DMS 273 (cell line): ENCODE results near the gene LCTL.
A peak's percentile ranks its signal among the peaks of the same experiment; 100 is the strongest.
"Not testable (repeated sequence)": the region's sequence is repeated elsewhere in the genome, so short reads cannot be mapped to it uniquely, and the experiment has no call there.

ENCODE experiments used
- DNase-seq: peaks from one replicate; lab custom pipeline; 2025; ENCODE audit not compliant: unreplicated experiment; lab: John Stamatoyannopoulos, UW

The LCTL gene

DNA sequence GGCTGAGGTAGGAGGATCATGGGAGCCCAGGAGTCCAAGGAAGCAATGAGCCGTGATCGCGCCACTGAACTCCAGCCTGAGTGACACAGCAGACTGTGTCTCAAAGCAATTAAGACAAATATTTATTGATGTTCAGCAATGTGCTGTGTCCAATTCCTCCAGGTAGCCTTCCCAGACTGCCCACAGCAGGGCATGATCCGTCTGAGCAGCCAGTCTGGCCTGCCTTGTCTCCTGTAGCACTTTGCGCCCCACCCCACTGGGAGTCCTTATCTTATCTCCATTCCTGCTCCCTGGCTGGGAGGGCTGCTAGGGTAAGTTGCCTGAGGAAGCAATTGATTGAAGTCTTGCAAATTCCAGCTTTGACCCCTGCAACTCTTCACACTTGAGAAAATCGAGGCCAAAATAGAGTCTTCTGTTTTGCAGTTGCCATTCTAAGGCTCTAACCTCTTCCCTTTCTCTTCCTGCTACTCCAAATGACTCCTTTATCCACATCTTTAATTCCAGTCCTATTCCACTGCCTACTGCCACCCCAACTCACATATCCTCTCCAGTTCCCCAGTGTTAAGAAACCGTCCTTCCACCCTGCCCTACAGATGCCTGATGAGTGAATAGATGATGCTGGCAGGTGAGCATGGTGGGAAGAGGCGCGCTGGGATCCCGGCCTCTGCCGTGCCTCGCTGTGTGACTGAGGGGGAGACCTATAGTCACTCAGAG is 26.9 kb upstream of the LCTL start:
- no peak for DNase-seq

DNA sequence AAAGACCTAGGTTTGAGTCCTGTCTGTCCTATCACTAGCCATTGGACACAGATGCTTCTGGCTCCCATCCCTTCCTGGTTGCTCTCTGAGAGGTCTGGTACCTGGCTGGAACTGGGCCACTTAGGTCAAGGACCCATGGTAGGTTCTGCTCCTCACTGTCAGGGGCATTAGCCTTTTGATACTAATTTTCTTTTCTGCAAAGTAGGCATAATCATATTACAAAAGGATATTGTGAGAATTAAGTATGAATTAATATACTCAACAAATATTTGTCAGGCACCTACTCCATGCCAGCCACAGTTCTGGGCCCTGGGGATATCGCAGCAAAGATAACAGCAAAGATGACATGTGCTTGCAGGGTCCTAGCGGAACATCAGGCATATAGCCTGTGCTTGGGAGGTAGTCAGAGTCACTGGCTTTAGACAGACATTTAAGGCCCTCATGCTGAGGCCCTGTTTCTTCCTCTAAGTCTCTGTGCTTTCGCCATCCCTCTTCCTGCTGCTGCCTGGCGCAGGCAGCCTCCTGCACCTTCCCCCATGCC is 25.6 kb upstream of the LCTL start:
- no peak for DNase-seq

- no peak for DNase-seq
Observed at GRCh38 chr15:66590435-66590834, 24.6 kb upstream of the LCTL start.

DNA sequence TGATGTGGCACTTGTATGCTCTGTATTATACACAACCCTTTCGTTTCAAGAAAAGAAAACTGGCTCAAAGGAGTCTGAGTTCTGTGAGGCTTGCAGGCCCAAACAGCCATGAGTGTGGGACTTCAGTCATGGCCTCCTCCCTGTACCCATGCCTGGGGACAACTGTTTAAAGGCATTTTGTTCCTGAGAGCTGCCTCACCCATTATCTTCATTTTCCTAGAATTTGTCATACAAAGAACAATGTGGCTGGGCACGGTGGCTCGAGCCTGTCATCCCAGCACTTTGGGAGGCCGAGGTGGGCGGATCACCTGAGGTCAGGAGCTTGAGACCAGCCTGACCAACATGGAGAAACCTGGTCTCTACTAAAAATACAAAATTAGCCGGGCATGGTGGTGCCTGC is 23.6 kb upstream of the LCTL start:
- not testable (repeated sequence) for DNase-seq

GRCh38 chr15:66588971-66589370 is 23.2 kb upstream of the LCTL start:
- no peak for DNase-seq

- no peak for DNase-seq
Observed at GRCh38 chr15:66588537-66588936, 22.7 kb upstream of the LCTL start.

GRCh38 chr15:66587749-66588148 is 22.0 kb upstream of the LCTL start:
- DNase-seq = no peak

DNA sequence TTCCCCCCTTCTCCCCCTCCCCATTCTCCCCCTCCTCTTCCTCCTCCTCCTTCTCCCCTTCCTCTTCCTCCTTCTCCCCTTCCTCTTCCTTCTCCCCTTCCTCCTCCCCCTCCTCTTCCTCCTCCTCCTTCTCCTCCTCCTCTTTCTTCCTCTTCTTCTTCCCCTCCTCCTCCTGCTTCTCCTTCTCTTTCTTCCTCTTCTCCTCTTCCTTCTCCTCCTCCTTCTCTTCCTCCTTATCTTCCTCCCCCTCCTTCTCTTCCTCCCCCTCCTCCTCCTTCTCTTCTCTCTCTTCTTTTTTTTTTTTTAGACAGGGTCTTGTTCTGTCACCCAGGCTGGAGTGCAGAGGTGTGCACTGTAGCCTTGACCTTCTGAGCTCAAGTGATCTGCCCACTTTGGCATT is 21.2 kb upstream of the LCTL start:
- no peak for DNase-seq

DNA sequence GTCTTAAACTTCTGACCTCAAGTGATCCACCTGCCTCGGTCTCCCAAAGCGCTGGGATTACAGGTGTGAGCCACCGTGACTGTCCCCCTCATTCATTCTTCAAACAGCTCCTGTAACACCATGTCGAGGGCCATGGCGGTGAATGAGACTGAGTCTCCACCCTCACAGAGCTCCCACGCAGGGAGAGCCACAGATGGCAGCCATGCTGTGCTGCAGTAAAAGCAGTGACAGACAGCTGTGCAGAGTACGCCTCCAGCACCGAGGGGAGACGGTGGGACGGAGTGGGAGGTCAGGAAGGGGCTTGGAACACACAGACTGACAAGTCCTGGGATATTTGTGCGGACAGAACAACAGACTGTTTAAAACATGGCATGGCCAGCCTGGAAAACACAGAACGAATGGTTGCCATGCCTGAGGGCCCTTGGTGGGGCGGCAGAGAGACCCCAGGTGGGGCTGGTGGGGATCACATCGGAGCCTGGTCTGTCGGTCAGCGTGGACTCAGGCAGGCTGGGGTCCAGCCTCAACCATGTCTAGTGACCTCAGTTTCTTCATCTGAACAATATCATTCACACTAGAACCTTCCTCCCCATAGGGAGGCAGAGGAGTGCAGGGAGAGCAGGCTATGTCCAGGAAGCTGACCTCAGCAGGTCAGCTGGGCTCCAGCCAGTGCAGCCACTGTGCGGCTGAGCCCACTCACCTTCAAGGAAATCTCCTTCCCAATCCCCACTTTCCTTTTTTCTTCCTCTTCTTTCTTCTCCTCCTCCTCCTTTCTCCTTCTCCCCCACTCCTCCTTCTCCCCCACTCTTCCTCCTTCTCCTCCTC is 20.6 kb upstream of the LCTL start:
- peak; percentile 23 for DNase-seq

DNA sequence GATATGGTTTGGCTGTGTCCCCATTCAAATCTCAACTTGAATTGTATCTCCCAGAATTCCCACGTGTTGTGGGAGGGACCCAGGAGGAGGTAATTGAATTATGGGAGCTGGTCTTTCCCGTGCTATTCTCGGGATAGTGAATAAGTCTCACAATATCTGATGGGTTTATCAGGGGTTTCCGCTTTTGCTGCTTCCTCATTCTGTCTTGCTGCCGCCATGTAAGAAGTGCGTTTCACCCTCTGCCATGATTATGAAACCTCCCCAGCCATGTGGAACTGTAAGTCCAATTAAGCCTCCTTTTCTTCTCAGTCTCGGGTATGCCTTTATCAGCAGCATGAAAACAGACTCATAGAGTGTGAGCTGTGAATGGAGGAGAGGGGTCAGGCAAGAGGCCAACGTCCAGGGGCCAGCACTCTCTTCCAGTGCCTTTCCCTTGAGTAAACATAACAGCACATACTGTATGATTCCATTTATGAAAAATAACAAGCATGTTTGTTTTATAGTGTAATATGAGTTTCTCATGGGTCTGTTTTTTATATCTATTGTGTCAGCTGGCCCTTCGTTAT is 16.3 kb upstream of the LCTL start:
- DNase-seq = no peak

DNA sequence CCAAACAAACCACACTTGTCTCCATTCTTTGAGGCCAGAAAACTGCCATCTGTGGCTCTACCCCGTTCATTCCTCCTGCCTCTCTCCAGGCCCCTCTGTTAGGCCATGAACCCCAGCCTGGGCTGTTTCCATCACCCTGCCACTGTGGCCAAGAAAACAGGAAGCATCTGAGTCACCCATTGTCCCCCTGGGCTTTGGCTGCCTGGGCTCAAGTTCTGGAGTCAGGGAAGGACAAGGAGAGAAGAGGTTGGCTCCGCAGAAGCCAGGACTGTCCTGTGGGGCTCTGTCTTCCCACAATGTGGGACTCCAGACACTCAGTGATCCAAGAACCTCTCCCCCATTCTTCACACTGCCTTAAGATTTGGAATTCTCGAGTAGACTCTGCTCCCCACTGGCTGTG is 14.8 kb upstream of the LCTL start:
- no peak for DNase-seq

DNA sequence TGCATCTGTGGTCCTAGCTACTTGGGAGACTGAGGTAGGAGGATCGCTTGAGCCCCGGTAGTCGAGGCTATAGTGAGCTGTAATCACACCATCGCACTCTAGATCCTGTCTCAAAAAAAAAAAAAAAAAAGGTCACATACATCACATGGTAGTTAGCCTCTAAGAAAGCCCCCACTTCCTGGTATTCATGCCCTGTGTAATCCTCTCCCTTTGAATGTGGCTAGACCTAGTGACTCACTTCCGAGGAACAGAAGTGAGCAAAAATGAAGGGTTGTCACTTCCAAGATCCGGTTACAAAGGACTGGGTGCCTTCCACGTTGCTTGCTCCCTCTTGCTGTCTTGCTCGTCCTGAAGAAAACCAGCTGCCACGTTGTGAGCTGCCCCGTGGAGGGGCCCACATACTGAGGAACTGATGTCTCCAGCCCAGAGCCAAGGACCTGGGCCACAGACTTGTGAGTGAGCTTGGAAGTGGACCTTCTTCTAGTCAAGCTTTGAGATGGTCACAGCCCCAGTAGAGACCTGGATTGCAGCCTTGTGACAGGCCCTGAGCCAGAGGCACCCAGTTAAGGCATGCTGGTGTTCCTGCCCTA is 12.6 kb upstream of the LCTL start:
- no peak for DNase-seq

- no peak for DNase-seq
Observed at GRCh38 chr15:66574596-66574950, 8.8 kb upstream of the LCTL start.

DNA sequence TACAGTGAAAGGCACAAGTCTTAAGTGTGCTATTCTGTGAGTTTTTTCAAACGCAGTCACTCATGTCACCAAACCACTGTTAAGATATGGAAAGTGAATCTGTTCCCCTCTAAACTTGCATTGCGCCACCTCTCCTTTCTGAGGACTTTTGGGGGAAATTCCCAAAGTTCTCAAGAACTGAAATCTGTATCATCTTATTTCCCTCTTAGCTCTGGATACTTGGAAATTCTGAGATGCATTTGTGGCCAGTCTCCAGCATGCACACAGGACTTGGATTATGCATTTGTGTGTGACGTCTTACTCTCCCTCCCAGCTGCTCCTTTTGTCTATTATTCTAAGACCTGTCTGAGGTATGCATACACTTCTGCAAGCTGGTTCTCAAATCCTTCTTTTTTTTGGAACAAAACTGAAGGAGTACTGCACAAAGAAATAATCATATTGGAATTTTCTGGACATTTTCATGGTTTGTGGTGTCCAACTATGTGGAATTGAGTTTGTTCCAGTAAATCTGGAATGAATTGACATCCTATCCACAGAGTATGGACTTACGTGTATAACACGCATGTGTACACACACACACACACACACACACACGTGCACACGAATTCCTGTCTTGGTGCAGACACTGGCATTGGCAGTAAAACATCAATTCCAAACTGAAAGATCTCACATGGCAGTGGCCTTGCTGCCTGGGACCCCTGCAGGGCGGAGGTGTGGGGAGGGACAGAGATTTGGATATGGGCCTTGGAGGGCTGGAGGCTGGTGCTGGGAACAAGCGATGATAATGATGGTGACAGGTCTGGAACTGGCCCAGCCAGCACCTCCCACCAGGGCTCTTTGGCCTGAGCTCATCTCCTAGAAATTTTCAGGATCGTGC is 8.2 kb upstream of the LCTL start:
- no peak for DNase-seq

GRCh38 chr15:66573348-66573718 is 7.5 kb upstream of the LCTL start:
- no peak for DNase-seq

DNA sequence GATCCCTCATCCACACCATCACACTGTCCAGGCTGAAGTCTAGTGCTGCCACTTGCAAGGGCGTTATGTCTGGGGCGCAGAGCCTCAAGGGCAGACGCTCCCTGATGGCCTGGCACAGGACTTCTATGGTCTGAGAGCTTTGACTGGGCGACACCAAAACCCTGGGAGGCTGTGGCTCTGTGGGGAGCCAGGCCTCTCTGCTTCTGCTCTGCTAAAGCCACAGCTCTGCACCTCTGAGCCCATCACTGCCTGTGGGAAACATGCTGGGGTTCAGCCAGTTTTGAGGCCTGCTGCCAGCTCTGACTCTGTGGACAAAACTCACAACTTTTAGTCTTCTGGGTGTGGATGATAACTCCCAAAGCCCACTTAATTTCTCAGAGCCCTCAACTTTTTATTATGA is 6.3 kb upstream of the LCTL start:
- no peak for DNase-seq

DNA sequence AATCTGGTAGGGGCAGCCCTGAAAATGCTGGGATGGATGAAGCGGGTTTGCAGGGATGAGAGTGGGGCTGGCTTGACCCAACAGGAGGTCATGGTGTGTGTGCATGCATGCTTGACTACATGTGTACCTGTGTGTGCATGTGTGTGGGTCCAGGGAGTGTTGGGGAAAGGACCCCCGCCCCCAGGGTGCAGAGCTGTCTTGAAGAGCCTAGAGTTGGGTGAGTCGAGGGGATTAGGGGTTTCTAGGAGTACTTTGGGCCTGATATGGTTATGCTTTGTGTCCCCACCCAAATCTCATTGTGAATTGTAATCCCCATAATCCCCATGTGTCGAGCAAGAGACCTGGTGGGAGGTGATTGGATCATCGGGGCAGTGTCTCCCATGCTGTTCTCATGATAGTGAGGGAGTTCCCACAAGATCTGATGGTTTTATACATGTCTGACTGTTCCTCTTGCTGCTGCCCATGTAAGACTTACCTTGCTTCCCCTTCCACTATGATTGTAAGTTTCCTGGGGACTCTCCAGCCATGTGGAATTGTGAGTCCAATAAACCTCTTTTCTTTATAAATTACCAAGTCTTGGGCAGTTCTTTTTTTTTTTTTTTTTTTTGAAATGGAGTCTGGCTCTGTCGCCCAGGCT is 5.2 kb upstream of the LCTL start:
- no peak for DNase-seq

GRCh38 chr15:66570327-66570726 is 4.5 kb upstream of the LCTL start:
- DNase-seq = no peak

DNA sequence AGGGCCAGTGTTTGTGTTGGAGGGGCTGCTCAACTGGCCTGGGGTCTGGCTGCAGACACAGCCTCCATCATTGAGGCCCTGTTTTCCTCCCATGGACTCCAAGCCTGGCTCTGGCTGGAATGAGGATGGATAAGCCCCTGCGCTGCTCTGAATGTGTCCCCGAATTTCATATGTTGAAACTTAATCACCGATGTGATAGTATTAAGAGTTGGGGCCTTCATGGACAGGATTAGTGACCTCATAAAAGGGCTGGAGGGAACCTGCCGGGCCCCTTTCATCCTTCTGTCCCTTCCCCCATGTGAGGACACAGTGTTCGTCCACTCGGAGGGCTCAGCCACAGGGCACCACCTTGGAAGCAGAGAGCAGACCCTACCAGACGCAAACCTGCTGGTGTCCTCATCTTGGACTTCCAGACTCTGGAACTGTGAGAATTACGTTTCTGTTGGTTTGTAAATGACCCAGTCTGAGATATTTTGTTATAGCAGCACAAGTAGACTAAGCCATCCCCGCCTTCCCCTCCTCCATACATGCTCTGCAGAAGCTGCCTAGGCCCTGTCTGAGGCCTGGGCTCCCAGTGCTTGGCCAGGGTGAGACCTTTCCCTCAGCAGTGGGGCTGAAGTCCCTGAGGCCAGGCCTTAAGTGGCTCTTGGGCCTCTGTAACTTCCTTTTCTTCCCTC is 3.8 kb upstream of the LCTL start:
- DNase-seq = no peak

DNA sequence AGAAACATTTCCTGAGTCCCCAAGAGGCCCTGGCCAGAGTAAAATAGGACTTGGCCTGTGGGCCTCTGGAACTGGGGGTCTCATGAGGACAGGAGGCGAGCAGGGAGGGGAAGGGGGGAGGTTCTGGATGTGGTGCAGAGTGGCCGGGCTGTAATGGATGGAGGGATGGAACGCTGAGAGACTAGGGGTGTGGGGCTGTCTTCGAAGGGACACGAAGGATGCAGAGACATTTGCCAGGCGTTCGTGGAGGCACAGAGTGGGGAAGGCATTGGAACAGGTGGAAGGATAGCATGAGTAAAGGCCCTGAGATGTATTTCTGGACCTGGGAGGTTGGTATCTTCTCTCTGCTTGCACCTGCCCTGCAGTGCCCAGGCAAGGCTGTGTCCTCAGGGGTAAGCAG is 2.1 kb upstream of the LCTL start:
- no peak for DNase-seq
